Heart left ventricle (tissue), 16 donors: ENCODE measurements around the gene MAPK8IP2. TPM values are rescaled to one million over a fixed set of nuclear protein-coding genes. Genes with fewer than 3 reads are reported as not detected.

Source experiments
- ATAC-seq, 4 donors: fragments of 200-7000 bp; cut with Tn5 transposase; one replicate each; pipeline ENCODE4 v1.9.1; 2020 to 2022; ENCODE audit warnings: moderate library complexity in 4 of 4, mild to moderate bottlenecking in 3 of 4, moderate number of reproducible peaks in 1 of 4
- DNase-seq, 5 donors: peaks; one replicate each; pipeline ENCODE4 v3.0.0-alpha.2; 2020
- H3K27ac ChIP-seq, 12 donors: fragments of 200-600 bp; sonication (generic) in 4 of 12; one replicate each; pipeline versions ENCODE4 v1.5.0 to v1.8.0; 2016 to 2022; ENCODE audit warnings: mild to moderate bottlenecking in 2 of 12
- H3K27me3 ChIP-seq, 9 donors: fragments of 200-600 bp; sonication (generic) in 2 of 9; one replicate each; pipeline versions ENCODE4 v1.5.1 to v1.8.0; 2016 to 2022; ENCODE audit warnings: mild to moderate bottlenecking in 3 of 9
- H3K36me3 ChIP-seq, 9 donors: fragments of 200-600 bp; sonication (generic) in 2 of 9; one replicate each; pipeline versions ENCODE4 v1.5.0 to v1.8.0; 2018 to 2022; ENCODE audit warnings: mild to moderate bottlenecking in 2 of 9
- H3K4me1 ChIP-seq, 12 donors: fragments of 200-600 bp; sonication (generic) in 4 of 12; one replicate each; pipeline versions ENCODE4 v1.5.0 to v1.8.0; 2016 to 2022; ENCODE audit warnings: mild to moderate bottlenecking in 3 of 12
- H3K4me3 ChIP-seq, 12 donors: fragments of 200-600 bp; sonication (generic) in 4 of 12; one replicate each; pipeline versions ENCODE4 v1.5.0 to v1.8.0; 2017 to 2022; ENCODE audit warnings: mild to moderate bottlenecking in 9 of 12, moderate library complexity in 4 of 12
- H3K9me3 ChIP-seq, 12 donors: fragments of 200-600 bp; sonication (generic) in 4 of 12; one replicate each; pipeline versions ENCODE4 v1.5.0 to v1.8.0; 2016 to 2022; ENCODE audit warnings: mild to moderate bottlenecking in 1 of 12
- POLR2A ChIP-seq, 2 donors: fragments of 450-650 bp; IDR thresholded peaks; one replicate each; pipeline ENCODE4 v1.6.1; 2017; ENCODE audit warnings: antibody characterized with exemption in 2 of 2, mild to moderate bottlenecking in 2 of 2, moderate library complexity in 2 of 2
- WGBS, 4 donors: extraction: QIAGEN DNeasy Blood & Tissue Kit in 2 of 4; methylation state at CpG; one replicate each; pipeline versions ENCODE4 v1.1.5 to v1.1.7; 2013 to 2018; 5-methylcytosine and 5-hydroxymethylcytosine counted together
- intact Hi-C, 10 donors: fragments of 100-400 bp; cut with DNase I; formaldehyde crosslinking; loops; one replicate each; pipeline versions ENCODE4 v1.11.1 to v1.14.2; 2022
- polyA plus RNA-seq, 2 donors: library from polyadenylated mRNA; stranded (reverse); fragments of 200-250 nt; gene quantifications; one replicate each; pipeline ENCODE4 v1.2.3, GENCODE V29; 2013
- total RNA-seq, 9 donors: library from RNA; depleted of rRNA in 2 of 9; stranded (reverse); fragments of >200 nt in 2 of 9; fragmentation: NEBNext Ultra II Directional in 3 of 9; extraction: Animal tissue kit (Norgen Biotek cat#: 25700) in 3 of 9; gene quantifications; one replicate each; pipeline versions ENCODE4 v1.1.0 to v1.2.4, GENCODE V29; 2016 to 2023
- TF ChIP-seq, protein P1 (sequence below), 12 donors: fragments of 200-600 bp; sonication (generic) in 4 of 12; IDR thresholded peaks; one replicate each; pipeline versions ENCODE4 v1.5.0 to v1.8.0; 2018 to 2022; ENCODE audit warnings: antibody characterized with exemption in 12 of 12, mild to moderate bottlenecking in 5 of 12
- donor health status: ischemic (EF 13 %, LVEDD 7.1; RV severe dilation, severe dysfunction).
- donor health status: healthy with polysubstance abuse.
- donor health status: DM: no; HTN: yes; CAD: no.
- donor health status: DM: no; HTN: no; CAD: no.
- donor health status: ischemic (EF 25% LVEDD 6.9; RV normal size, moderate dysfunction).
- donor health status: ischemic (EF 25% LVEDD 5.7; RV mildly dilated, moderate dysfunction).
- donor health status: healthy.
- donor health status: DM: yes; HTN: yes; CAD: no.
- donor health status: ischemic (EF 35%, LVEDD 5.7; RV mildly dilated, moderate dysfunction).
- donor health status: nonischemic (EF 11% LVEDD 7.7; RV severe dilation, severe dysfunction).
- donor health status: DM: yes; HTN: yes; CAD: no.
- donor health status: PGD.
- donor health status: ischemic (EF 29% LVEDD 5.4; RV normal size, mild dysfunction).
- donor health status: nonischemic (EF 23%, LVEDD 6.1; RV moderate dilation, normal function).

Gene MAPK8IP2
- total and polyA plus RNA-seq, 11 donors = 0.09 to 0.79 (median 0.25) TPM

DNA sequence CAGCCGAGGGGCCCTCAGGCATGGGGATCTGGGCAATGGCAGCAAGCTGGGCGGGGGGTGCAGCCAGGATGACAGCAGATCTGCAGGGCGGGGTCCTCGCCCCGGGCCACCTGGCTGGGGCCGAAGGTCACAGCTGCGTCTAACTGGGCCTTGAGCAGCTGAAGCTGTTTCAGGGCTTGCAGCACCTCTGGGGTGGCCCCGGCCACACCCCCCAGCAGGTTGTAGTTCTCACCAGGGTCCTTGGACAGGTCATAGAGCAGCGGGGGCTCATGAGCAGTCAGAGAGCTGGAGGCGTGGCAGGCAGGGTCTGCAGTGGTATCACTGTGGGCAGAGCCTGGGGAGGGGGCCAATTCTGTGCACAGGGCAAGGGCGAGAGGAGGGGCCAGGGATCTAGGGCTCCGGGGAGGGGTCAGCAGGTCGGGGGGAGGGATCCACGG lies 24.6 kb downstream of the MAPK8IP2 start:
- Histone ChIP-seq H3K9me3 (no peaks in the 10 kb centered on the region), H3K4me3 (no peak overlapping the region), H3K27ac (no peak overlapping the region), H3K36me3 (peaks cover 0 to 15% (median 0%) of the 10 kb centered on the region in 9 donors), H3K27me3 (no peaks in the 10 kb centered on the region), H3K4me1 (peaks cover 0 to 55% (median 32%) of the 10 kb centered on the region in 12 donors)
- DNase-seq = peak in 1 of 5 donors; percentile 16
- 80 to 91% (median 90%) methylated on average over 6 to 14 of the region's 14 CpGs for WGBS, 4 donors
- intact Hi-C loops = loop anchor here in 9 of 10 donors (5.0 kb wide), 5 partner anchors 47 to 87 kb away; partner anchors contain the start of gene SHANK3 (in 4 of the 9)
- no peak for ATAC-seq
- TF ChIP-seq, protein P1, sequence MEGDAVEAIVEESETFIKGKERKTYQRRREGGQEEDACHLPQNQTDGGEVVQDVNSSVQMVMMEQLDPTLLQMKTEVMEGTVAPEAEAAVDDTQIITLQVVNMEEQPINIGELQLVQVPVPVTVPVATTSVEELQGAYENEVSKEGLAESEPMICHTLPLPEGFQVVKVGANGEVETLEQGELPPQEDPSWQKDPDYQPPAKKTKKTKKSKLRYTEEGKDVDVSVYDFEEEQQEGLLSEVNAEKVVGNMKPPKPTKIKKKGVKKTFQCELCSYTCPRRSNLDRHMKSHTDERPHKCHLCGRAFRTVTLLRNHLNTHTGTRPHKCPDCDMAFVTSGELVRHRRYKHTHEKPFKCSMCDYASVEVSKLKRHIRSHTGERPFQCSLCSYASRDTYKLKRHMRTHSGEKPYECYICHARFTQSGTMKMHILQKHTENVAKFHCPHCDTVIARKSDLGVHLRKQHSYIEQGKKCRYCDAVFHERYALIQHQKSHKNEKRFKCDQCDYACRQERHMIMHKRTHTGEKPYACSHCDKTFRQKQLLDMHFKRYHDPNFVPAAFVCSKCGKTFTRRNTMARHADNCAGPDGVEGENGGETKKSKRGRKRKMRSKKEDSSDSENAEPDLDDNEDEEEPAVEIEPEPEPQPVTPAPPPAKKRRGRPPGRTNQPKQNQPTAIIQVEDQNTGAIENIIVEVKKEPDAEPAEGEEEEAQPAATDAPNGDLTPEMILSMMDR (IDR thresholded peaks at IDR 0.05) = no peak
- no peak for TF ChIP-seq POLR2A (IDR thresholded peaks at IDR 0.05)

DNA sequence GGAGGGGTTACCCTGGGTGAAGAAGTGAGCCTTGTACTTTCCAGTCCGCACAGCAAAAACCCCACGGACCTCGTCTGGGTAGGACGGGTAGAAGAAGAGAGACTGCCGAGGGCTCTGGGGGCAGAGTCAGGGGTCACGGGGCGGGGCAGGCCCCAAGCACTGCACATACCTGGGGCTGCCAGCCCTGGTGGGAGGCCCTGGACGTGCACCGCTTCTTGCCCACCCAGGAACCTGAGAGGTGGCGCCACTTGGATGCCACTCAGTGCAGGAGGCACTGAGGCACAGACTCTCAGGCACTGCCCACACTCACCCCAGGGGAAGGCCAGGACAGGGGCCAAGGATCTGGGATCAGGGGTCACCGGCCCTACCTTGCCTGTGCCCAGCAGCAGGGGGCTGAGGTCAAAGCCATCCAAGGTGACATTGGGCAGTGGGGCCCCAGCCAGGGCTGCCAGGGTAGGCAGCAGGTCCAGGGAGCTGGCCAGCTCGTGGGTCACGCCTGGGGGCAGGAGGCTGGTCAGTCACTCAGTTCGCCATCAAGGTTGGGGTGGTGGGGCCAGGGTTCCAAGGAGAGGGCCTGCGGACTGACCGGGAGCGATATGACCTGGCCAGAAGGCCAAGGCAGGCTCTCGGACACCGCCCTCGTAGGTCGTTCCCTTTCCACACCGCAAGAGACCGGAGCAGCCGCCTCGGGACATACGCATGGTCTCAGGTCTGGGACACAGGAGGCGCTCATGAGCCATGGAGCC lies 25.1 kb downstream of the MAPK8IP2 start:
- Histone ChIP-seq H3K9me3 (no peaks in the 10 kb centered on the region), H3K27me3 (no peaks in the 10 kb centered on the region), H3K4me3 (no peak overlapping the region), H3K4me1 (peaks cover 0 to 49% (median 27%) of the 10 kb centered on the region in 12 donors), H3K36me3 (peaks cover 0 to 15% (median 0%) of the 10 kb centered on the region in 9 donors), H3K27ac (no peak overlapping the region)
- intact Hi-C loops = loop anchor here in 9 of 10 donors (2.0 to 5.0 kb wide), 6 partner anchors 47 to 87 kb away; partner anchors contain the start of gene SHANK3 (in 4 of the 9)
- ATAC-seq (no peak), DNase-seq (peak in 1 of 5 donors; percentile 24)
- TF ChIP-seq, protein P1 (IDR thresholded peaks at IDR 0.05) = peak in 6 of 12 donors; percentile 20 to 37 (median 31)
- no peak for TF ChIP-seq POLR2A (IDR thresholded peaks at IDR 0.05)
- WGBS, 4 donors = 79 to 92% (median 87%) methylated on average over 14 to 27 of the region's 27 CpGs

DNA sequence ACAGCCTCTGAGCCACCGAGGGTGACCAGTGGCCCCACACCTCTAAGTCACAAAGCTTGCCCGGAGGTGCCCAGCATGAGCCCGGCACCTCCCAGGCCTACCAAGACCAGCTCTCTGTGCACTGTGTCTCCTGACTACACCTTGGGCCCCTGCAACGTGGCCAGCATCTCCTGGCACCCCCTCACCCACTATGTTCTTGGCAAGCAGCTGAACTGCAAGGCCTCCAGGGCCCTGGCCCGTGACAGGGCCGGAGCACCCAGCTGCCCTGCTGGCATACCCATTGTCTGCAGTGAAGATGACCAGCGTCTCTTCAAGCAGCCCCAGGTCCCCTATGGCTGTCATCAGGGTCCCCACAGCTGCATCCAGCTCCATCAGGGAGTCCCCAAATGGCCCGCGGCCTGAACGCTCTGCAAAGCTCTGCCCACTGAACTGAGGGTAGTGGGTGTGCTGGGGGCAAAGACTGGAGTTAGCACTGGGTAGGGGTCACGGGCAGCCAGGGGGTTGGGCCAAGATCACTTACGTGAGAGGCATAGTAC lies 25.8 kb downstream of the MAPK8IP2 start:
- Histone ChIP-seq H3K27ac (peak overlapping the region in 3 of 12 donors; percentile 84 to 93 (median 87)), H3K4me1 (peaks cover 0 to 42% (median 24%) of the 10 kb centered on the region in 12 donors), H3K36me3 (peaks cover 0 to 15% (median 0%) of the 10 kb centered on the region in 9 donors), H3K4me3 (peak overlapping the region in 6 of 12 donors; percentile 61 to 92 (median 86)), H3K27me3 (no peaks in the 10 kb centered on the region), H3K9me3 (no peaks in the 10 kb centered on the region)
- intact Hi-C loops = loop anchor here in 9 of 10 donors (2.0 to 5.0 kb wide), 6 partner anchors 46 to 86 kb away; partner anchors contain the start of gene SHANK3 (in 4 of the 9)
- DNase-seq (no peak), ATAC-seq (no peak)
- TF ChIP-seq, protein P1 (IDR thresholded peaks at IDR 0.05) = no peak
- no peak for TF ChIP-seq POLR2A (IDR thresholded peaks at IDR 0.05)
- WGBS, 4 donors = 71 to 88% (median 82%) methylated on average over 10 to 12 of the region's 12 CpGs
